EL (cell line): Measurements from ENCODE around the gene CCKAR.
A peak's percentile ranks its signal among the peaks of the same experiment; 100 is the strongest.

ENCODE experiments used
- DNase-seq: peaks from one replicate; pipeline ENCODE4 v3.0.0-alpha.2; 2016

The CCKAR gene

GRCh38 chr4:26489101-26489985 is 941 bp downstream of the CCKAR start:
- DNase-seq: no peak

GRCh38 chr4:26485684-26486083 is 4.6 kb downstream of the CCKAR start:
- no peak for DNase-seq

- DNase-seq: no peak
Observed at GRCh38 chr4:26484516-26484915, 5.8 kb downstream of the CCKAR start.

GRCh38 chr4:26484032-26484515 is 6.2 kb downstream of the CCKAR start:
- no peak for DNase-seq

- no peak for DNase-seq
Observed at GRCh38 chr4:26482508-26483462, 7.5 kb downstream of the CCKAR start.

GRCh38 chr4:26478330-26478729 is 12.0 kb downstream of the CCKAR start:
- no peak for DNase-seq

GRCh38 chr4:26476545-26476944 is 13.7 kb downstream of the CCKAR start:
- no peak for DNase-seq

- DNase-seq: no peak
Observed at GRCh38 chr4:26475716-26476115, 14.6 kb downstream of the CCKAR start.

- DNase-seq: no peak
Observed at GRCh38 chr4:26474551-26474950, 15.7 kb downstream of the CCKAR start.

- no peak for DNase-seq
Observed at GRCh38 chr4:26473893-26474292, 16.4 kb downstream of the CCKAR start.

GRCh38 chr4:26471890-26472289 is 18.4 kb downstream of the CCKAR start:
- DNase-seq: no peak

- DNase-seq: no peak
Observed at GRCh38 chr4:26468977-26469376, 21.3 kb downstream of the CCKAR start.

GRCh38 chr4:26468283-26468949 is 21.9 kb downstream of the CCKAR start:
- no peak for DNase-seq

- no peak for DNase-seq
Observed at GRCh38 chr4:26467724-26468123, 22.6 kb downstream of the CCKAR start.

GRCh38 chr4:26466578-26467270 is 23.6 kb downstream of the CCKAR start:
- no peak for DNase-seq

GRCh38 chr4:26464420-26465095 is 25.7 kb downstream of the CCKAR start:
- no peak for DNase-seq

GRCh38 chr4:26463386-26463785 is 26.9 kb downstream of the CCKAR start:
- DNase-seq: no peak

- no peak for DNase-seq
Observed at GRCh38 chr4:26462874-26463273, 27.4 kb downstream of the CCKAR start.

GRCh38 chr4:26459756-26460530 is 30.3 kb downstream of the CCKAR start:
- DNase-seq: peak; percentile 49

GRCh38 chr4:26459054-26459755 is 31.1 kb downstream of the CCKAR start:
- DNase-seq: peak; percentile 63
